Activated naive CD4-positive, alpha-beta T cell treated with anti-CD3 and anti-CD28 coated beads for 36 hours (primary cell): ENCODE data around the gene ARHGEF4. TPM values are rescaled to one million over a fixed set of nuclear protein-coding genes. Genes with fewer than 3 reads are reported as not detected.
"Not testable (repeated sequence)": the region's sequence is repeated elsewhere in the genome, so short reads cannot be mapped to it uniquely, and the experiment has no call there.

Experiments
- CTCF ChIA-PET: fragments of 350-600 bp; sonication (Branson Sonifier 250); formaldehyde crosslinking; loops from one replicate; lab custom pipeline; 2021; ENCODE audit warnings: antibody characterized with exemption; lab: Charles Lee
- DNase-seq: peaks from one replicate; pipeline ENCODE4 v3.0.0-alpha.2; 2020
- H3K27ac Mint-ChIP-seq: one replicate; pipeline ENCODE4 v1.8.0; 2021; ENCODE audit warnings: mild to moderate bottlenecking, mixed read lengths
- H3K27me3 Mint-ChIP-seq: one replicate; pipeline ENCODE4 v1.8.0; 2021; ENCODE audit warnings: low read depth, mixed read lengths
- H3K36me3 Mint-ChIP-seq: one replicate; pipeline ENCODE4 v1.8.0; 2021; ENCODE audit warnings: low read depth, mixed read lengths
- H3K4me1 Mint-ChIP-seq: one replicate; pipeline ENCODE4 v1.8.0; 2021; ENCODE audit warnings: low read depth, mixed read lengths
- H3K4me3 Mint-ChIP-seq: one replicate; pipeline ENCODE4 v1.8.0; 2021; ENCODE audit warnings: mild to moderate bottlenecking, moderate library complexity, mixed read lengths
- H3K9me3 Mint-ChIP-seq: one replicate; pipeline ENCODE4 v1.8.0; 2021; ENCODE audit warnings: mixed read lengths
- intact Hi-C: fragments of 100-400 bp; cut with micrococcal nuclease; formaldehyde crosslinking; loops from one replicate; pipeline ENCODE4 v1.15.1; 2023
- total RNA-seq, 2 experiments: library from RNA; stranded (reverse); gene quantifications; one replicate each; pipeline ENCODE4 v1.2.3, GENCODE V29; 2021

The ARHGEF4 gene
- total RNA-seq, 2 experiments from 2014 or later: 2.6 to 3.3 TPM

DNA sequence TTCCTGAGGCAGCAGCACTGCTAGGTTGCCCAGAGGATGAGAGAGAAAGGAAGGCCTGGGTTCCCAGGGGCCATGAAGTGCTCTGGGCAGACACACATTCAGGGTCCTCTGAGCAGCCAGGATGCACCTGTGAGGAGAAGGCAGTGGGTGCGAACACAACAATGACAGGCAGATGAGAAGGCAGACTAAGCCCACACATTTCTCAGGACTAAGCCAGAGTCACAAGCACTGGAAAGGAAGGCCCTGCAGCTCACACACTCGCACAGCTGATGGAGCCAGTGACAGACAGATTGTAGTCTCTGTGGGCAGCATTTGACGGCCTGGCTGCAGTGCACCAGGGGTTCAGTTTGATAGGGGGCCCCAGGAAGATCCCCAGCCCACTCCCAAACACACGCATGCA lies 61.8 kb downstream of the ARHGEF4 start:
- peaks cover 4% of the 10 kb centered on the region for H3K27me3 Mint-ChIP-seq
- CTCF ChIA-PET: no interaction called here
- no peak overlapping the region for H3K4me3 Mint-ChIP-seq
- no peaks in the 10 kb centered on the region for H3K36me3 Mint-ChIP-seq
- H3K27ac Mint-ChIP-seq: no peak overlapping the region
- no peaks in the 10 kb centered on the region for H3K4me1 Mint-ChIP-seq
- intact Hi-C loops: no loop called here
- peaks cover 3% of the 10 kb centered on the region for H3K9me3 Mint-ChIP-seq
- no peak for DNase-seq

DNA sequence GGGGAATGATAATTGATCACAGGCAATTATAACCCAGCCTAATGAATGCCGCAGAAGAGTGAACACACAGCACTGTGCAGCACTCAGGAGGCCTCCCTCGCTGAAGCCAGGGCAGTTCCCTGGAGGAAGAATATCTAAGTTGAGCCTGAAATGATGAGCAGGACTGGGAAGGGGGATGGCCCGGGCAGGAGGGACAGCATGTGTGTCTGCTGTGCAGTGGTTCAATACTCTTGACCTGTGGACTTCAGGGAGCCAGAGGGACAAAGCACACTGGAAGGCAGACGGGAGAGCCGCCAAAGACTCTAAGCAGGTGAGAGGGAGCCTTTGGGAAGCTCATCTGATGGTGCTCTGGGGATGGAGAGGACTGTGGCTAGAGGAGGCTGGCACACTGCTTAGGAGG lies 62.6 kb downstream of the ARHGEF4 start:
- CTCF ChIA-PET: no interaction called here
- Mint-ChIP-seq H3K9me3 (peaks cover 3% of the 10 kb centered on the region), H3K27me3 (peaks cover 3% of the 10 kb centered on the region), H3K4me1 (no peaks in the 10 kb centered on the region), H3K27ac (no peak overlapping the region), H3K36me3 (no peaks in the 10 kb centered on the region), H3K4me3 (no peak overlapping the region)
- intact Hi-C loops: no loop called here
- DNase-seq: no peak

GRCh38 chr2:130901061-130901460 lies 64.3 kb downstream of the ARHGEF4 start:
- CTCF ChIA-PET: no interaction called here
- intact Hi-C loops: no loop called here
- peaks cover 5% of the 10 kb centered on the region for H3K27me3 Mint-ChIP-seq
- no peak for DNase-seq
- no peak overlapping the region for H3K4me3 Mint-ChIP-seq
- H3K9me3 Mint-ChIP-seq: no peaks in the 10 kb centered on the region
- H3K4me1 Mint-ChIP-seq: no peaks in the 10 kb centered on the region
- H3K36me3 Mint-ChIP-seq: no peaks in the 10 kb centered on the region
- no peak overlapping the region for H3K27ac Mint-ChIP-seq

GRCh38 chr2:130901626-130902025 lies 64.9 kb downstream of the ARHGEF4 start:
- H3K4me1 Mint-ChIP-seq, H3K4me3 Mint-ChIP-seq, DNase-seq, CTCF ChIA-PET, H3K36me3 Mint-ChIP-seq, H3K27ac Mint-ChIP-seq, H3K27me3 Mint-ChIP-seq, H3K9me3 Mint-ChIP-seq, intact Hi-C loops: not testable (repeated sequence)

DNA sequence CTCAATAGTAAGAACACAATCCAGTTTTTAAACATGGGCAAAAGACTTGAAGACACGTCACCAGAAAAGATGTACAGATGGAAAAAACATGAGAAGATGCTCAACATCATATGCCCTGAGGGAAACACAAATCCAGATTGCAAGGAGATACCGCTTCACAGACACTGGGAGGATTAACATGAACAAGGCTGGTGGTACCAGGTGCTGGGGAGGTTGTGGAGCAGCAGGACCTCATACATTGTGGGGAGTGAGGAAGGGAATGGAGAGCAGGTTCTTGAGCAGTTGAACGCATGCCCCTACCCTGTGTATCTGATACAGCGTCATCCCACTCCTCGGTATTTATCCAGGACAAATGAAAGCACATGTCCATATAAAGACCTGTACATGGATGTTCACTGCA lies 72.1 kb downstream of the ARHGEF4 start:
- no peaks in the 10 kb centered on the region for H3K4me1 Mint-ChIP-seq
- no peak overlapping the region for H3K4me3 Mint-ChIP-seq
- no peaks in the 10 kb centered on the region for H3K36me3 Mint-ChIP-seq
- no peak overlapping the region for H3K27ac Mint-ChIP-seq
- intact Hi-C loops: no loop called here
- CTCF ChIA-PET: no interaction called here
- peaks cover 6% of the 10 kb centered on the region for H3K9me3 Mint-ChIP-seq
- DNase-seq: no peak
- peaks cover 16% of the 10 kb centered on the region for H3K27me3 Mint-ChIP-seq

GRCh38 chr2:130910931-130911330 lies 74.2 kb downstream of the ARHGEF4 start:
- peaks cover 6% of the 10 kb centered on the region for H3K9me3 Mint-ChIP-seq
- intact Hi-C loops: no loop called here
- peaks cover 19% of the 10 kb centered on the region for H3K27me3 Mint-ChIP-seq
- CTCF ChIA-PET: interaction anchor here (0.6 kb wide), 1 partner anchor 26 kb away, joined by 5 read pairs; no protein-coding TSS in a partner anchor
- DNase-seq: no peak
- no peaks in the 10 kb centered on the region for H3K36me3 Mint-ChIP-seq
- no peaks in the 10 kb centered on the region for H3K4me1 Mint-ChIP-seq
- no peak overlapping the region for H3K4me3 Mint-ChIP-seq
- H3K27ac Mint-ChIP-seq: no peak overlapping the region

DNA sequence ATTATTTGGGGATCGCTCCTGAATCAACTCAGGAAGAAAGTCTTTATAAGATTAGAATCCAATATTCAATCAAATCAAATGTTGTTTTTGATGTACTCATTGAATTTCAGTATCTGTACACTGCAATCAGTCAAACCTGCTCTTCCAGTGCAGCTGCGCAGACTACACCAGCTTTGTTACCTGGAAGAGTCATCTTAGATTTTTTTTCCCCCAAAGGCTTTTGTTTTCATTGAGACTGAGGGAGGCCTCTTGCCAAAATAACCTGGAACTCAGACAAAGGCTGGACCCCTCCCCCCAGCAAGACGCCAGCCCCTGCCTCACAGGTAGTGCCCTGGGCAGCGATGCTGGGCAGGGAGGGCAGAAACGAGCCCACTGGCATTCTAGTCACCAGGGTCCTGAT lies 74.8 kb downstream of the ARHGEF4 start:
- H3K27ac Mint-ChIP-seq: no peak overlapping the region
- intact Hi-C loops: no loop called here

GRCh38 chr2:130911996-130912395 lies 75.3 kb downstream of the ARHGEF4 start:
- H3K4me3 Mint-ChIP-seq: no peak overlapping the region
- H3K36me3 Mint-ChIP-seq: no peaks in the 10 kb centered on the region
- H3K4me1 Mint-ChIP-seq: no peaks in the 10 kb centered on the region
- intact Hi-C loops: no loop called here
- no peak overlapping the region for H3K27ac Mint-ChIP-seq
- CTCF ChIA-PET: interaction anchor here (0.6 to 1.3 kb wide), 2 partner anchors 11 to 133 kb away, joined by 3 read pairs; no protein-coding TSS in a partner anchor
- H3K27me3 Mint-ChIP-seq: peaks cover 16% of the 10 kb centered on the region
- no peaks in the 10 kb centered on the region for H3K9me3 Mint-ChIP-seq
- no peak for DNase-seq

More for the DNA sequence above, 74.8 kb downstream of the ARHGEF4 start:
- Mint-ChIP-seq H3K9me3 (peaks cover 5% of the 10 kb centered on the region), H3K36me3 (no peaks in the 10 kb centered on the region), H3K27me3 (peaks cover 14% of the 10 kb centered on the region), H3K4me3 (no peak overlapping the region), H3K4me1 (no peaks in the 10 kb centered on the region)
- CTCF ChIA-PET: interaction anchor here (0.6 to 1.3 kb wide), 3 partner anchors 11 to 133 kb away, joined by 3 to 5 read pairs (median 3); no protein-coding TSS in a partner anchor
- no peak for DNase-seq

DNA sequence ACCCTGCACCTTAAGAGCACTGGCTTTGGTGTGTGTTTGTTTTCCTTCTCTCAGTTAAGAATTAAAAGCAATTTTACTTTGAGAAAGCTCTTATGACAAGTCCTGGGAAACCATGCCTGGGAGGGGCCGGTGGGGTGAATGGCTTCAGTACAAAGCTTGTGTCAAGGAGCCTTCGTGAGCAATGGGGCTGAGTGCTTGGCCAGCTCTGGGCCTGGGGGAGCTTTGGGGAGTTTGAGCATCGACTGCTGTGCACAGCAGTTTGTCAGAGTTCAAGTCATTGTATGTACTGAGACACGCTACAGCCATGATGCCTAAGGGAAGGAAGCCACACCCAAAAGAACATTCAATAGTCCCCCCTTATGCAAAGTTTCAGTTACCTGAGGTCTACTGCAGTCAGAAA lies 75.8 kb downstream of the ARHGEF4 start:
- H3K27ac Mint-ChIP-seq: no peak overlapping the region

GRCh38 chr2:130913891-130914290 lies 77.2 kb downstream of the ARHGEF4 start:
- H3K4me1 Mint-ChIP-seq: no peaks in the 10 kb centered on the region
- intact Hi-C loops: no loop called here
- no peak for DNase-seq
- no peak overlapping the region for H3K27ac Mint-ChIP-seq
- H3K36me3 Mint-ChIP-seq: no peaks in the 10 kb centered on the region
- H3K27me3 Mint-ChIP-seq: peaks cover 15% of the 10 kb centered on the region
- H3K9me3 Mint-ChIP-seq: no peaks in the 10 kb centered on the region
- CTCF ChIA-PET: interaction anchor here (0.7 kb wide), 1 partner anchor 116 kb away, joined by 3 read pairs; no protein-coding TSS in a partner anchor
- no peak overlapping the region for H3K4me3 Mint-ChIP-seq

More for the DNA sequence above, 75.8 kb downstream of the ARHGEF4 start:
- intact Hi-C loops: no loop called here
- no peak for DNase-seq
- CTCF ChIA-PET: interaction anchor here (0.6 to 1.3 kb wide), 2 partner anchors 10 to 134 kb away, joined by 3 read pairs; no protein-coding TSS in a partner anchor
- Mint-ChIP-seq H3K4me1 (no peaks in the 10 kb centered on the region), H3K9me3 (no peaks in the 10 kb centered on the region), H3K27me3 (peaks cover 16% of the 10 kb centered on the region), H3K36me3 (no peaks in the 10 kb centered on the region), H3K4me3 (no peak overlapping the region)

DNA sequence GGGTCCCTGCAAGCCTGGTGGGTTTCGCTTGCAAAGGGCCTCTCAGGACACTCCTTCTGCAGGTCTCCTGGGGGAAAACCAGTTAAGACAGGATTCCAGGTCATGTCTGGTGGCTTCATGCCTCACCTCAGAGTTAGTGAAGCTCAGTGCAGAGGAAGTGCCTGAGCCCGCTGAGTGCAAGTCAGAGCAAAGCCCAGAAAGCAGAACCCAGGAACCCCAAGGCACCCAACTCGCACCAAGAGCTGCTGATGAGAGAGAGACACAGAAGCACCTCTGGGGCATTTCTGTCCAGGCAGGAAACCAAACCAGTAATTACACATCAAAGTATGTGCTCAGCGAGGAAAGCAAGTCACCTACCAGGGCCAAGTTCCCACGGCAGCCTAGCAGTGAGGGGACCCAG lies 78.4 kb downstream of the ARHGEF4 start:
- CTCF ChIA-PET: interaction anchor here (1.2 kb wide), 1 partner anchor 118 kb away, joined by 4 read pairs; no protein-coding TSS in a partner anchor
- H3K4me3 Mint-ChIP-seq: no peak overlapping the region
- no peak overlapping the region for H3K27ac Mint-ChIP-seq
- peaks cover 15% of the 10 kb centered on the region for H3K27me3 Mint-ChIP-seq
- no peaks in the 10 kb centered on the region for H3K9me3 Mint-ChIP-seq
- no peak for DNase-seq
- intact Hi-C loops: no loop called here
- H3K4me1 Mint-ChIP-seq: no peaks in the 10 kb centered on the region
- no peaks in the 10 kb centered on the region for H3K36me3 Mint-ChIP-seq

- intact Hi-C loops: no loop called here
- no peak overlapping the region for H3K27ac Mint-ChIP-seq
- CTCF ChIA-PET: interaction anchor here (0.7 to 1.2 kb wide), 2 partner anchors 118 to 126 kb away, joined by 3 to 4 read pairs; no protein-coding TSS in a partner anchor
- no peaks in the 10 kb centered on the region for H3K4me1 Mint-ChIP-seq
- H3K9me3 Mint-ChIP-seq: no peaks in the 10 kb centered on the region
- no peak overlapping the region for H3K4me3 Mint-ChIP-seq
- no peak for DNase-seq
- no peaks in the 10 kb centered on the region for H3K36me3 Mint-ChIP-seq
- peaks cover 15% of the 10 kb centered on the region for H3K27me3 Mint-ChIP-seq
These were observed 79.1 kb downstream of the ARHGEF4 start for GRCh38 chr2:130915595-130916437.

DNA sequence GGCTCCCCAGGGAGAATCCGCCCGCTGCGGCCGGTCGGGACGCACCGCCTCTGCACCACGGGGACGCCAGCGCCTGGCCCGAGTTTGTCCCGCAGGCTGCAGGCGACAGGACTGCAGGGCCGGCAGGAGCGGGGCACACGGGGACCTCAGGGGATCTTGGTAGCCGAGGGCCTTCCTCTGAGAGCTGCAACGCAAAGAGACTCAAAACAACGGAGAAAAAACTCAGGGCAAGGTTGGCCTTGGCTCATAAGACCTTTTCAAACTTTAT lies 79.7 kb downstream of the ARHGEF4 start:
- H3K4me3 Mint-ChIP-seq: no peak overlapping the region
- H3K27ac Mint-ChIP-seq: no peak overlapping the region
- no peaks in the 10 kb centered on the region for H3K36me3 Mint-ChIP-seq
- CTCF ChIA-PET: interaction anchor here (0.7 kb wide), 1 partner anchor 125 kb away, joined by 3 read pairs; no protein-coding TSS in a partner anchor
- peaks cover 15% of the 10 kb centered on the region for H3K27me3 Mint-ChIP-seq
- intact Hi-C loops: no loop called here
- H3K4me1 Mint-ChIP-seq: no peaks in the 10 kb centered on the region
- DNase-seq: no peak
- H3K9me3 Mint-ChIP-seq: no peaks in the 10 kb centered on the region
